Endothelial cell (in vitro differentiated cells): Measurements from ENCODE around the gene NDUFB7. TPM values are rescaled to one million over a fixed set of nuclear protein-coding genes. Genes with fewer than 3 reads are reported as not detected.

Experiments
- DNase-seq: peaks from one replicate; pipeline ENCODE4 v3.0.0; 2021; ENCODE audit warnings: low spot score
- H3K27ac Mint-ChIP-seq: one replicate; pipeline ENCODE4 v1.8.0; 2021; ENCODE audit warnings: mixed read lengths, inconsistent platforms; ENCODE audit not compliant: unreplicated experiment
- H3K27me3 Mint-ChIP-seq: one replicate; pipeline ENCODE4 v1.8.0; 2021; ENCODE audit warnings: mild to moderate bottlenecking, moderate library complexity, mixed read lengths, inconsistent platforms; ENCODE audit not compliant: unreplicated experiment
- H3K36me3 Mint-ChIP-seq: one replicate; pipeline ENCODE4 v1.8.0; 2021; ENCODE audit warnings: mild to moderate bottlenecking, low read depth, mixed read lengths, inconsistent platforms; ENCODE audit not compliant: unreplicated experiment
- H3K4me1 Mint-ChIP-seq: one replicate; pipeline ENCODE4 v1.8.0; 2021; ENCODE audit warnings: mild to moderate bottlenecking, mixed read lengths, inconsistent platforms; ENCODE audit not compliant: unreplicated experiment
- H3K4me3 Mint-ChIP-seq: one replicate; pipeline ENCODE4 v1.8.0; 2021; ENCODE audit warnings: mild to moderate bottlenecking, mixed read lengths, inconsistent platforms; ENCODE audit not compliant: unreplicated experiment
- H3K9me3 Mint-ChIP-seq: one replicate; pipeline ENCODE4 v1.8.0; 2021; ENCODE audit warnings: mixed read lengths, inconsistent platforms; ENCODE audit not compliant: unreplicated experiment
- CTCF ChIP-seq: fragments of 200-600 bp; sonication (generic); IDR thresholded peaks from one replicate; pipeline ENCODE4 v1.5.0; 2021; ENCODE audit warnings: antibody characterized with exemption; ENCODE audit not compliant: unreplicated experiment
- total RNA-seq: library from RNA; stranded (reverse); fragmentation: NEBNext Ultra II Directional; extraction: Animal tissue kit (Norgen Biotek cat#: 25700); gene quantifications from one replicate; pipeline ENCODE4 v1.2.1, GENCODE V29; 2021; ENCODE audit not compliant: unreplicated experiment

NDUFB7 gene
- total RNA-seq, 1 donor from 2014 or later, result 122 TPM

GRCh38 chr19:14520543-14520942 lies 51.3 kb downstream of the NDUFB7 start:
- no peak overlapping the region for H3K27ac Mint-ChIP-seq

GRCh38 chr19:14519860-14520407 lies 51.9 kb downstream of the NDUFB7 start:
- H3K27ac Mint-ChIP-seq, result no peak overlapping the region
- DNase-seq, result no peak
- H3K27me3 Mint-ChIP-seq, result peaks cover 18% of the 10 kb centered on the region
- H3K4me3 Mint-ChIP-seq, result peak overlapping the region; percentile 88
- H3K36me3 Mint-ChIP-seq, result peaks cover 24% of the 10 kb centered on the region
- H3K9me3 Mint-ChIP-seq, result no peaks in the 10 kb centered on the region
- peaks cover 28% of the 10 kb centered on the region for H3K4me1 Mint-ChIP-seq
- no peak for TF ChIP-seq CTCF

More at GRCh38 chr19:14520543-14520942, 51.3 kb downstream of the NDUFB7 start:
- DNase-seq, result no peak
- peaks cover 22% of the 10 kb centered on the region for H3K4me1 Mint-ChIP-seq
- H3K27me3 Mint-ChIP-seq, result peaks cover 18% of the 10 kb centered on the region
- H3K9me3 Mint-ChIP-seq, result no peaks in the 10 kb centered on the region
- no peak overlapping the region for H3K4me3 Mint-ChIP-seq
- no peak for TF ChIP-seq CTCF
- H3K36me3 Mint-ChIP-seq, result peaks cover 18% of the 10 kb centered on the region

- Mint-ChIP-seq H3K36me3 (peaks cover 28% of the 10 kb centered on the region), H3K4me1 (peaks cover 29% of the 10 kb centered on the region), H3K27me3 (peaks cover 18% of the 10 kb centered on the region), H3K27ac (peak overlapping the region; percentile 68), H3K9me3 (no peaks in the 10 kb centered on the region), H3K4me3 (peak overlapping the region; percentile 88)
- no peak for DNase-seq
- TF ChIP-seq CTCF, result no peak
These were observed 52.5 kb downstream of the NDUFB7 start for GRCh38 chr19:14519245-14519859.

DNA sequence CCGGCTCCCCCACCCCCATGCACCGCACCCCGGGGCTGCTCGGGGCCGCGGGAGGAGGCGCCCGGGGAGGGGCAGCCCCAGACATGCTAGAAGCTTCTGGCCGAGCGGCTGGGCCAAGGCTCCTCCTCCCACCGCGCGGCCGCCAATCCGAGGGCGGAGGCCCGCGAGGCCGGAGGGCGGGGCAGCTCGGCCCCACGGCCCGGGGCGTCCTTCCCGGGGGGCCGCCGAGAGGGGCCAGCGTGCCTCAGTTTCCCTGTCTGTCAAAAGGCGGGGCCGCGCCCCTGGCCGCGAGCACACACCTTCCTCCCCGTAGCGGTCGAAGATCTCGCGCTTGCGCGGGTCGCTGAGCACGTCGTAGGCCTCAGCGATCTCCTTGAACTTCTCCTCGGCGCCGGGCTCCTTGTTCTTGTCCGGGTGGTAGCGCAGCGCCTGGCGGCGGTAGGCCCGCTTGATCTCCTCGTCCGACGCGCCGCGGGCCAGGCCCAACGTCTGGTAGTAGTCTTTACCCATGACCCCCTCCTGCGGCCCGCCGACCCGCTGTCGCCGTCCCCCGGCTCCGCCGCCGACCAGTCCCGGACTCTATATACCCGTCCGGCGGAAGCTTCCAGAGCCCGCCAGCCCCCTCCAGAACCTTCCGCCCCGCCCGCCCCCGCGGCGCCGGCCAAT lies 53.9 kb downstream of the NDUFB7 start, which contains the start of gene DNAJB1:
DNAJB1 (minus strand) TSS at position 558 of the 666 bp plus-strand sequence; CDS start at position 510, 48 bp downstream.
- H3K9me3 Mint-ChIP-seq, result no peaks in the 10 kb centered on the region
- H3K27ac Mint-ChIP-seq, result peak within 1 kb of the TSS; percentile 83
- no peak for TF ChIP-seq CTCF
- peaks cover 29% of the 10 kb centered on the region for H3K4me1 Mint-ChIP-seq
- peaks cover 18% of the 10 kb centered on the region for H3K27me3 Mint-ChIP-seq
- H3K4me3 Mint-ChIP-seq, result peak within 1 kb of the TSS; percentile 96
- peaks cover 28% of the 10 kb centered on the region for H3K36me3 Mint-ChIP-seq
- peak; percentile 66 for DNase-seq

- DNase-seq, result no peak
- H3K27me3 Mint-ChIP-seq, result peaks cover 18% of the 10 kb centered on the region
- no peaks in the 10 kb centered on the region for H3K9me3 Mint-ChIP-seq
- H3K27ac Mint-ChIP-seq, result peak overlapping the region; percentile 64
- peaks cover 28% of the 10 kb centered on the region for H3K36me3 Mint-ChIP-seq
- peak overlapping the region; percentile 96 for H3K4me3 Mint-ChIP-seq
- H3K4me1 Mint-ChIP-seq, result peaks cover 26% of the 10 kb centered on the region
- TF ChIP-seq CTCF, result no peak
These were observed 54.4 kb downstream of the NDUFB7 start for GRCh38 chr19:14517446-14517839.
